Kasumi-1 (cell line): ENCODE results near the gene DGKI.

Experiments used
- DNase-seq, 2 experiments: peaks; one replicate each; lab custom pipeline; 2025; lab: John Stamatoyannopoulos, UW

DGKI gene

GRCh38 chr7:137591421-137591837 is 255.3 kb downstream of the DGKI start:
- no peak for DNase-seq

GRCh38 chr7:137590756-137591305 is 255.9 kb downstream of the DGKI start:
- no peak for DNase-seq

GRCh38 chr7:137590071-137590755 is 256.6 kb downstream of the DGKI start:
- no peak for DNase-seq

- no peak for DNase-seq
Observed at GRCh38 chr7:137587326-137587725, 259.4 kb downstream of the DGKI start.

- DNase-seq = no peak
Observed at GRCh38 chr7:137585591-137585990, 261.2 kb downstream of the DGKI start.

GRCh38 chr7:137583172-137583571 is 263.6 kb downstream of the DGKI start:
- no peak for DNase-seq

- no peak for DNase-seq
Observed at GRCh38 chr7:137579913-137580640, 266.7 kb downstream of the DGKI start.

- no peak for DNase-seq
Observed at GRCh38 chr7:137578541-137578940, 268.2 kb downstream of the DGKI start.

- DNase-seq = no peak
Observed at GRCh38 chr7:137577184-137577583, 269.6 kb downstream of the DGKI start.

- no peak for DNase-seq
Observed at GRCh38 chr7:137576481-137576880, 270.3 kb downstream of the DGKI start.

GRCh38 chr7:137574812-137575211 is 272.0 kb downstream of the DGKI start:
- no peak for DNase-seq

- DNase-seq = no peak
Observed at GRCh38 chr7:137572056-137572784, 274.6 kb downstream of the DGKI start.

GRCh38 chr7:137564677-137565076 is 282.1 kb downstream of the DGKI start:
- no peak for DNase-seq

GRCh38 chr7:137563981-137564380 is 282.8 kb downstream of the DGKI start:
- DNase-seq = no peak

GRCh38 chr7:137547485-137547884 is 299.3 kb downstream of the DGKI start:
- no peak for DNase-seq

GRCh38 chr7:137546671-137547070 is 300.1 kb downstream of the DGKI start:
- no peak for DNase-seq

- DNase-seq = no peak
Observed at GRCh38 chr7:137546009-137546408, 300.8 kb downstream of the DGKI start.

GRCh38 chr7:137545059-137545716 is 301.6 kb downstream of the DGKI start:
- no peak for DNase-seq

GRCh38 chr7:137544453-137545058 is 302.2 kb downstream of the DGKI start:
- DNase-seq = no peak

- no peak for DNase-seq
Observed at GRCh38 chr7:137539111-137539715, 307.6 kb downstream of the DGKI start.

GRCh38 chr7:137538361-137538762 is 308.4 kb downstream of the DGKI start:
- no peak for DNase-seq
